Liver (tissue), 3 donors: ENCODE measurements around the gene IFT27.

Experiments
- ATF3 ChIP-seq: IDR thresholded peaks from 2 replicates; pipeline ENCODE4 v1.6.1; 2016; ENCODE audit warnings: antibody characterized with exemption
- CTCF ChIP-seq: fragments of 150-350 bp; IDR thresholded peaks from 2 replicates; pipeline ENCODE4 v1.5.1; 2017; ENCODE audit warnings: improper control_type of control experiment, low read depth, low read length; ENCODE audit not compliant: missing input control
- FOXA2 ChIP-seq: IDR thresholded peaks from 2 replicates; pipeline ENCODE4 v1.6.1; 2016; ENCODE audit warnings: antibody characterized with exemption
- GABPA ChIP-seq, 2 donors: IDR thresholded peaks in 1 of 2; conservative IDR thresholded peaks in 1 of 2; 2 replicates each; pipeline ENCODE4 v1.6.1; 2016; ENCODE audit warnings: antibody characterized with exemption in 2 of 2, mild to moderate bottlenecking in 1 of 2, moderate library complexity in 1 of 2
- HNF4G ChIP-seq: IDR thresholded peaks from 2 replicates; pipeline ENCODE4 v1.6.1; 2016; ENCODE audit warnings: antibody characterized with exemption
- JUND ChIP-seq, 2 donors: IDR thresholded peaks; 2 replicates each; pipeline ENCODE4 v1.6.1; 2016; ENCODE audit warnings: antibody characterized with exemption in 2 of 2
- MAX ChIP-seq: IDR thresholded peaks from 2 replicates; pipeline ENCODE4 v1.6.1; 2016; ENCODE audit warnings: antibody characterized with exemption
- NR2F2 ChIP-seq: IDR thresholded peaks from 2 replicates; pipeline ENCODE4 v1.6.1; 2016; ENCODE audit warnings: antibody characterized with exemption
- RAD21 ChIP-seq, 2 donors: IDR thresholded peaks; 2 replicates each; pipeline ENCODE4 v1.6.1; 2016; ENCODE audit warnings: antibody characterized with exemption in 2 of 2, mild to moderate bottlenecking in 2 of 2
- REST ChIP-seq: IDR thresholded peaks from 2 replicates; pipeline ENCODE4 v1.6.1; 2016; ENCODE audit warnings: antibody characterized with exemption, mild to moderate bottlenecking
- SP1 ChIP-seq: IDR thresholded peaks from 2 replicates; pipeline ENCODE4 v1.6.1; 2018; ENCODE audit warnings: antibody characterized with exemption, mild to moderate bottlenecking
- TAF1 ChIP-seq: conservative IDR thresholded peaks from 2 replicates; pipeline ENCODE4 v1.6.1; 2016; ENCODE audit warnings: antibody characterized with exemption, mild to moderate bottlenecking
- YY1 ChIP-seq: IDR thresholded peaks from 2 replicates; pipeline ENCODE4 v1.6.1; 2016; ENCODE audit warnings: antibody characterized with exemption, mild to moderate bottlenecking
- ZBTB33 ChIP-seq: IDR thresholded peaks from 2 replicates; pipeline ENCODE4 v1.6.1; 2016; ENCODE audit warnings: antibody characterized with exemption
- donor health status: healthy.
- donor health status: healthy.

GRCh38 chr22:36762687-36763260 lies 13.1 kb downstream of the IFT27 start:
- TF ChIP-seq JUND (IDR thresholded peaks at IDR 0.05) = no peak
- TF ChIP-seq ZBTB33 = no peak
- no peak for TF ChIP-seq CTCF
- TF ChIP-seq GABPA (IDR thresholded peaks at IDR 0.05 in 1 of 2, conservative IDR thresholded peaks at IDR 0.05 in 1 of 2) = no peak
- no peak for TF ChIP-seq ATF3
- no peak for TF ChIP-seq YY1
- TF ChIP-seq MAX = no peak
- no peak for TF ChIP-seq NR2F2
- no peak for TF ChIP-seq SP1
- TF ChIP-seq RAD21 (IDR thresholded peaks at IDR 0.05) = no peak
- TF ChIP-seq TAF1 = no peak
- TF ChIP-seq HNF4G = no peak
- no peak for TF ChIP-seq FOXA2
- TF ChIP-seq REST = no peak
